ENCODE results near the gene MARCHF6. TPM values are rescaled to one million over a fixed set of nuclear protein-coding genes. Genes with fewer than 3 reads are reported as not detected.

Gene MARCHF6
- total RNA-seq, 2 donors from 2014 or later, result 149 to 150 TPM

GRCh38 chr5:10393491-10393890 is 40.0 kb downstream of the MARCHF6 start:
- Histone ChIP-seq H3K4me1 (ENCODE audit: control insufficient read depth, insufficient read depth, low read length) (no peaks in the 10 kb centered on the region), H3K9me3 (ENCODE audit: control insufficient read depth, low read length) (no peaks in the 10 kb centered on the region), H3K36me3 (ENCODE audit: control insufficient read depth, insufficient read depth, low read length) (peaks cover 78% of the 10 kb centered on the region), H3K27ac (ENCODE audit: low read depth, low read length) (no peak overlapping the region), H3K9ac (ENCODE audit: extremely low read depth, low read length, poor library complexity, severe bottlenecking) (no peak overlapping the region), H3K27me3 (ENCODE audit: control insufficient read depth, insufficient read depth, low read length, poor library complexity, severe bottlenecking) (no peaks in the 10 kb centered on the region), H3K4me3 (ENCODE audit: low read length) (no peak overlapping the region)
- TF ChIP-seq CTCF (conservative IDR thresholded peaks at IDR 0.05), result no peak
- Mint-ChIP-seq H3K36me3 (ENCODE audit: low read depth) (peaks cover 61% of the 10 kb centered on the region), H3K27ac (no peak overlapping the region), H3K27me3 (ENCODE audit: insufficient read depth) (no peaks in the 10 kb centered on the region), H3K4me3 (no peak overlapping the region), H3K9me3 (peaks cover 4% of the 10 kb centered on the region), H3K4me1 (peaks cover 4% of the 10 kb centered on the region)
- 92 to 100% methylated on average over 2 of the region's 2 CpGs for WGBS, 2 experiments (ENCODE audit: insufficient coverage in 1 of 2, insufficient read length in 1 of 2)
- DNase-seq, result no peak

- H3K27me3 Mint-ChIP-seq (ENCODE audit: insufficient read depth), result no peaks in the 10 kb centered on the region
- H3K4me1 Mint-ChIP-seq, result peaks cover 4% of the 10 kb centered on the region
- no peak overlapping the region for H3K9ac ChIP-seq (ENCODE audit: extremely low read depth, low read length, poor library complexity, severe bottlenecking)
- no peak for DNase-seq
- H3K27ac ChIP-seq (ENCODE audit: low read depth, low read length), result no peak overlapping the region
- H3K27me3 ChIP-seq (ENCODE audit: control insufficient read depth, insufficient read depth, low read length, poor library complexity, severe bottlenecking), result no peaks in the 10 kb centered on the region
- no peak overlapping the region for H3K4me3 ChIP-seq (ENCODE audit: low read length)
- H3K9me3 ChIP-seq (ENCODE audit: control insufficient read depth, low read length), result no peaks in the 10 kb centered on the region
- H3K36me3 ChIP-seq (ENCODE audit: control insufficient read depth, insufficient read depth, low read length), result peaks cover 82% of the 10 kb centered on the region
- H3K36me3 Mint-ChIP-seq (ENCODE audit: low read depth), result peaks cover 53% of the 10 kb centered on the region
- H3K9me3 Mint-ChIP-seq, result peaks cover 2% of the 10 kb centered on the region
- no peak for TF ChIP-seq CTCF (conservative IDR thresholded peaks at IDR 0.05)
- H3K4me1 ChIP-seq (ENCODE audit: control insufficient read depth, insufficient read depth, low read length), result no peaks in the 10 kb centered on the region
- WGBS, 2 experiments (ENCODE audit: insufficient coverage in 1 of 2, insufficient read length in 1 of 2), result 94 to 95% methylated on average over 5 of the region's 5 CpGs
- H3K27ac Mint-ChIP-seq, result no peak overlapping the region
- no peak overlapping the region for H3K4me3 Mint-ChIP-seq
Measured at GRCh38 chr5:10396552-10396951, 43.1 kb downstream of the MARCHF6 start.

GRCh38 chr5:10399839-10400238 is 46.3 kb downstream of the MARCHF6 start:
- no peaks in the 10 kb centered on the region for H3K9me3 Mint-ChIP-seq
- H3K4me3 ChIP-seq (ENCODE audit: low read length), result no peak overlapping the region
- no peak overlapping the region for H3K9ac ChIP-seq (ENCODE audit: extremely low read depth, low read length, poor library complexity, severe bottlenecking)
- peaks cover 4% of the 10 kb centered on the region for H3K4me1 Mint-ChIP-seq
- peaks cover 59% of the 10 kb centered on the region for H3K36me3 Mint-ChIP-seq (ENCODE audit: low read depth)
- H3K36me3 ChIP-seq (ENCODE audit: control insufficient read depth, insufficient read depth, low read length), result peaks cover 84% of the 10 kb centered on the region
- no peak overlapping the region for H3K4me3 Mint-ChIP-seq
- H3K27ac Mint-ChIP-seq, result no peak overlapping the region
- no peaks in the 10 kb centered on the region for H3K4me1 ChIP-seq (ENCODE audit: control insufficient read depth, insufficient read depth, low read length)
- H3K27me3 Mint-ChIP-seq (ENCODE audit: insufficient read depth), result no peaks in the 10 kb centered on the region
- no peaks in the 10 kb centered on the region for H3K27me3 ChIP-seq (ENCODE audit: control insufficient read depth, insufficient read depth, low read length, poor library complexity, severe bottlenecking)
- DNase-seq, result no peak
- H3K27ac ChIP-seq (ENCODE audit: low read depth, low read length), result no peak overlapping the region
- TF ChIP-seq CTCF (conservative IDR thresholded peaks at IDR 0.05), result no peak
- peaks cover 11% of the 10 kb centered on the region for H3K9me3 ChIP-seq (ENCODE audit: control insufficient read depth, low read length)

All from endodermal cell (in vitro differentiated cells).